Measurements from ENCODE around the gene PIEZO2.
"Not testable (repeated sequence)": the region's sequence is repeated elsewhere in the genome, so short reads cannot be mapped to it uniquely, and the experiment has no call there.

PIEZO2 gene

DNA sequence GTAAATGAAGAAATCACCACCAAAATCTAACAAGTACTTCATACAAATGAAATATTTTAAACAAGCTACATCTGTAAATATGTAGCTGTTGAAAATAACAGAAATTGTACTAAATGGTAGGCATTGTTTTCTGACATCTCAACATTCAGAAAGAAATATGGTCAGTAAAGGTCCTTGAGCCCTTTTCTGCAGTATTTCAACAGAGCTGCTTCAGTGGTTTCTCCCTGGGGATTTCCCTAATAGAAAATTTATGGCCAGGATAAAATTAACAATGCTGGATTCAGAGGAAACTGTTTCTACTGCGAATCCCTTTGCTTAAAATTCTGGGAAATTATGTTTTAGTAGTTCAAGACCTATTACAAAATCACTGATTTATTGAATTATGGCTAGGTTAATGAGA is 256.6 kb downstream of the PIEZO2 start:
- DNase-seq = peak; percentile 12

DNA sequence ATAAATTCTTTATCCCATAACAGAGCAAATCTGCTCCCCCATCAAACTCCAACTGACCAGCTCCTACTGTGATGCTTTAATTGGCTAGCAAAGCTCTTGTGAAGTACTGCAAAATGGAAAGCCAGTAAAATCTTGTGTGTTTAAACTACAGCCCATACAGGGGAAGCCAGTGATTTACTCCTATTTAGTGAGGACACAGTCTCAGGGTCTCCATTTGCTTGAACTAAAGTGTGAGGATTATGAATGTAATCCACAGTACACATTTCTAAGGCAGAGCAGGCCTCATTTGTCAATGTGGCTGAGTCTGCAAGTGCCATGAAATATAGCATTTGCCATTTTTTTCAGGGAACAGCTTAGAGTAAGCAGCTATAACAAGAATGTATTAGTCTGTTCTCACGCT is 259.3 kb downstream of the PIEZO2 start:
- no peak for DNase-seq

GRCh38 chr18:10878703-10879102 is 270.7 kb downstream of the PIEZO2 start:
- no peak for DNase-seq

DNA sequence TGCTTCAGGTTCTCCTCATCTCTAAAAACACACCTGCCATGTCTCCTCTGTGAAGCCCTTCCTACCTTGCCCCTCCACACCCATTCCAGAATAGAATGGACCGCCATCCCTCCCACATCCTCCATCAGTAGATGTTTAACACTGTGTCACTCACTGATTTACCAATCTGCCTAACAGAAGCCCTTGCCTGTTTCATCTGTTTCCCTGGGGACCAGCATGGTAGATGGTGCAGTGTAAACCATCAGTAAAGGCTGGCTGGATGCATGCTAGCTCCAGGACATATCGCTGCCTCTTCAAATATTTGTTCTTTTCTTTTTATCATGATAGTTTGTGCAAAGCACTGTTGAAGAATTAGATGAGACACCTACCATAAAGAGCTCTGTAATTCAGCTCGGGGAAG is 271.4 kb downstream of the PIEZO2 start:
- DNase-seq = no peak

GRCh38 chr18:10875811-10876210 is 273.6 kb downstream of the PIEZO2 start:
- DNase-seq = no peak

DNA sequence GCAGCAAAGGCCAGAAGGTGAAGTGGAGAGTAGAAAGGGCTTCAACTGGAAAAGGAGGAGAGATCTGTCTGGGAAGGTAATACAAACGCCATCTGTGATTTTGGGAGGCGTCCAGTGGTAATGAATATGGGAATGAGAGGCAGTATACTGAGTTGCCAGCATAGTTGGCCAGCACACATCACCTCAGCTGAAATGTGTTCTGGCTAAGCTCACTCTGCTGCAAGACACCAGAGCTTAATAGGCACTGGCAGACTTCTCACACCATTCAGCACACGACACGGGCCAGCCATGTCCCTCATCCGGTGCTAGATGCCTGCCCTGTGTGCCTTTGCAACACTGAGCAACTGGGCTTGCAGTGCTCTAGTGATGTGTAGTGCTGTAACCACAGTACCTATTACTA is 277.1 kb downstream of the PIEZO2 start:
- no peak for DNase-seq

DNA sequence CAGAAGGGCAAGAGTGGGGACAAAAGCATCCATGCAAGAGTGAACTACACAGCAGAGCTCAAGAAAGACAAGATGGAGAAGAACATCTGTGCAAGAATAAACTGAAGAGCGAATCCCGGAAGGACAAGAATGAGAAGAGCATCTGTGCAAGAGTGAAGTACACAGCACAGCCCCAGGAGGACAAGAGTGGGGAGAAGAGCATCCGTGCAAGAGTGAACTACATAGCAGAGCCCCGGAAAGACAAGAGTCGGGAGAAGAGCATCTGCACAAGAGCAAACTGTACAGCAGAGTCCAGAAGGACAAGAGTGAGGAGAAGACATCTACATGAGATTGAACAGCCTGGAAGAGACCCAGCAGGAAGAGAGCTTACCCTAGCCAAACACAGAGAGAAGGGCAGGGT is 284.6 kb downstream of the PIEZO2 start:
- no peak for DNase-seq

- no peak for DNase-seq
Observed at GRCh38 chr18:10863026-10863425, 286.3 kb downstream of the PIEZO2 start.

DNA sequence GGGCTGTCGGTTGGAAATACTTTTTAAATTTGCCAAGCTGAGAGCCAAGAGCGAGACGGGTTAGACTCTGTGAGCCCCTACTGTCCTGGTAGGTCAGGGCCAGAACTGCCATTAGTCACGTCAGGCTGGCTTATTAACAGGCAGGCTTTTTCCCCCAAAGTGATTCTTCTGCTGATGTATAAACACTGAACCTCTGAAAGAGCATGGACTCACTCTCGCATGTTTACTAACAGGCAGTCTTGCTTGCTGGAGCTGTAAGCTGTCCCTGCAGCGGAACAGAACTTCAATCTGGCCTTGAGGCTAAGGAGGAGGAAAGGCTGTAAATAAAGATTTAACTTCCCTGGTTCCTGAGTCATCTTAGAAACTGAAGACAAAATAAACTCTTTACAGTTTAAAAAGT is 288.4 kb downstream of the PIEZO2 start:
- DNase-seq = no peak

DNA sequence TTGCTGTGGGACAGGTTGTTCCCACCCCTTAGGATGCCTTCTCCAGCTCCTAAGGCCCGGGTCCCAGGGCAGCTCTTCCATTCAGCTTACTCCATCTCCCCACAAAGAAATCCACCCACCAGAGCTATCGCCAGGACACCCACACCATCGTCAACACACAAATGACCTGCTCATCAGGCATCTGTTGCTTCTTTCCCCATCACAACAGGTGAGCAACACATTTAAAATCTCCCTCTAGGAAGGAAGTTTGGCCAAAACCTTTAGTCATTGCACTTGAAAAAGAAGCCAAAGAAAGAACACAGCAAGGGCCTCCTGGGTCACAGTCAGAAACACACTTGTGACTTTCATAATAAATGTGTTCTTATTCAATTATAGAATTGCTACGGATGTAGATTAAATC is 289.0 kb downstream of the PIEZO2 start:
- no peak for DNase-seq

GRCh38 chr18:10858477-10858876 is 290.9 kb downstream of the PIEZO2 start:
- no peak for DNase-seq

GRCh38 chr18:10856132-10856531 is 293.2 kb downstream of the PIEZO2 start:
- no peak for DNase-seq

DNA sequence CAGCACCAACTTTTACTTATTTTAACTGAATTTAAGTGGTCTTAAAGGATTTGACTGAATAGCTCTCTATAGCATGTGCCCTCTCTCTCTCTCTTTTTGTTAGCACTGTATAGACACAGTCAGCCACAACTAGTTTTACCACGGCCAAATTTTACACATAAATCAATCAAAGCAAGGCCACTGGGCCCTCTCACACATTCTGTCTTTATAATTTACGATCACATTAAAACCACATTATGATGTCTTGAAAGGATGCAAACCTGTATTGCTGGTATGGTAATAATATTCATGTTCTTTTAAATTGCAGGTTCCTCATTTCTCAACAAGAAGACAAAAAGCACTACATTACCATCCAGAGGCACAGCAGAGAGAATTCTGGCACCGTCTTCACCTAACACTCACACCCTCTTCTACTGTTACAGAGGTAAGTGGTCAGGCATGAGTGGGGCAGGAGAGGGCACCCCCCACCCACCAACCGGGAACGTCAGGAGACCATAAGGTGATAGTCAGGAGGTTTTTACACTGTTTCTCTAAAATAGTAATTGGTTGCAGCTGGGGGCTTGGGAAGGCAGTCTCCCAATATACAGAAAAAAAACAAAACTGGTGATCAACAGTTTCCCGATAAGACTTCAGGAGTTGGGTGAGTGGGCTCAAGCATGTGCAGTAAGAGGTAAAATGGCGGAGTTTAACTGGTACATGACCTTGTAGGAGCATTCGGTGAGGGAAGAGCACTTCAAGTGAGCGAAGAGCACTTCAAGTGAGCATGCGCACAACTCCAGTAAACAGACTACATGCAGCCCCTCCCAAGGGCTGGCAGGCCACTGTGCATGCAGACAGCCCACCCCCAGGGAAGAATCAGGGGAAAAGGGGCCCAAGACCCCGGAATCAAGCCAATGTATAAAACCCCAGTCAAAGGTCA is 296.7 kb downstream of the PIEZO2 start:
- no peak for DNase-seq

DNA sequence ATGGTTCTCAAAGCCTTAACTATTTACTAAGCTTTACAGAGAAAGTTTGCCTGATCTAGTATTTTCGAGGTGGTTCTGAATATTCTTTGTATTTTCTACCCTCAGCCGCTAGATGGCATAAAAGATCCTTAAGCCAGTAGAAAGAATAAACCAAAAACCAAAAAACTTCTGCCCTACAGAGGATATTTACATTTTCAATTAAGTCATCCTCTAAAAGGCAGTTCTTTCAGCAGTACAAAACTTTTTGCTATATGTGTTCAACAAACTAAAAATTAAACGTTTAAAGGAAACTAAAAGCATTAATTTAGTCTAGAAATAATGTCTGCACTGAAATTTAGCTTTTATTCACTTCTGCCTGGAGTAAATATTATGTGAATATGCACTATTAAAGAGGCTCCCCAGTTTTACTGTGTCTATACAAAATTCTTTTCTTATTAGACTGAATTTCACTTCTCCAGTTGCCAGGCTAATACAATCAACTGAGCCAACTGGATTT is 297.5 kb downstream of the PIEZO2 start:
- no peak for DNase-seq

- DNase-seq = no peak
Observed at GRCh38 chr18:10850840-10851239, 298.5 kb downstream of the PIEZO2 start.

GRCh38 chr18:10850216-10850615 is 299.2 kb downstream of the PIEZO2 start:
- DNase-seq = no peak

DNA sequence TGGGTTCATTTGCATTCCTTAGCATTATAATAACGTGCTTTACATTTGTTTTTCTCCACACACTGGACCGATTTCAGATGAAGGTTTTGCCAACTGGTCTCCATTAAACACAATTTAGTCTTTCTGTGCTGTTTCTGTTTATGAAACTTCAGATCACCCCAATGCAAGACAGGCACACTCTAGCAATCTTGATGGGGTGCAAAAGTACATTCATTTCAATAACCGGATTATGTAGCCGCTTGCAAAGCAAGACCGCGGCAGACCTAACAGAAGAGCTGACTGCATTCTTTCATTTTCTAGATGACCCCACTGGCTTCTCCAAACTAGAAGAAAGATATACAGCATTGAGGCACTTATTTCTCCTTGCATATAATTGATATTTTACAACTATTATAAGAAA is 301.5 kb downstream of the PIEZO2 start:
- no peak for DNase-seq

GRCh38 chr18:10847408-10847790 is 302.0 kb downstream of the PIEZO2 start:
- no peak for DNase-seq

DNA sequence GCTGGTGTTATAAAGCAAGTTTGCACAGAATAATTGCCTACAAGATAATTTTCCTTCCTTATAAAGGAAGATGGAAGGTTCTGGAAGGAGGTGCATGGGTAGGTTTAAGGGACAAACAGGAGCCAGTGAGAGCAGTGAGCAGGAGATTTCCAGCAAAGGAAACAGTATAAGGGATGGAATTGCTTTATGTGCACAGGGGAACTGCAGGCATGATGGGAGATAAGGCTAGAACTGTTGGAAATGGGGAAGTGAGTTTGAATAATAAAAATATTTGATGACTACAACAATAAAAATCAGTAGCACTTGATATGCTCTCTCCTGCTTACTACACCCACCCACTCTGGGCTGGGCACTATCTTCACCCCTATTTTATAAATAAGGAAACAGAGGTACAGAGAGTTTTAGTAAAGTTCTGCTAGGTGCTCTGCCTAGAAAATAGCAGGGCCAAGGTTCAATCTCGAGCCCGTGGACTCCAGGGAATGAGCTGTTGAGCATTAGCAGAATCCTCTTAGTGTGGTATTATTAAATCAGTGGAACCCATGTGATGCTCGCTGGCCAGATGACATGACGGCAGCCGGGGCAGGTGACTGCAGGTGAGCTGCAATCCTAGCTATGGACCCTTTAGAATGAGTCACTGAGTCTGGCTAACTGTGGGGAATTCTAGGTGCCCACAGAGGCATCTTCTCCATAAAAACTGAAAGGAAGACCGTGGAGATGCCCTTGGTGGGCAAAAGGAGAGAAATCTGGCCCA is 302.5 kb downstream of the PIEZO2 start:
- no peak for DNase-seq

DNA sequence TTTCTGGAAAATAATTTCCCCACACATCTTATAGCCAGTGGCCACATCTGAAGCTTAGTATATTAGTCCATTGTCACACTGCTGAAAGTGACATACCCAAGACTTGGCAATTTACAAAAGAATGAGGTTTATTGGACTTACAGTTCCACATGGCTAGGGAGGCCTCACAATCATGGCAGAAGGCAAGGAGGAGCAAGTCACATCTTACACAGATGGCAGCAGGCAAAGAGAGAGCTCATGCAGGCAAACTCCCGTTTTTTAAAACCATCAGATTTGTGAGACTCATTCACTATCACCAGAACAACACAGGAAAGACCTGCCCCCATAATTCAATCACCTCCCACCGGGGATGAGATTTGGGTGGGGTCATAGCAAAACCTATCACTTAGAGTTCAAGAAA is 303.3 kb downstream of the PIEZO2 start:
- not testable (repeated sequence) for DNase-seq

DNA sequence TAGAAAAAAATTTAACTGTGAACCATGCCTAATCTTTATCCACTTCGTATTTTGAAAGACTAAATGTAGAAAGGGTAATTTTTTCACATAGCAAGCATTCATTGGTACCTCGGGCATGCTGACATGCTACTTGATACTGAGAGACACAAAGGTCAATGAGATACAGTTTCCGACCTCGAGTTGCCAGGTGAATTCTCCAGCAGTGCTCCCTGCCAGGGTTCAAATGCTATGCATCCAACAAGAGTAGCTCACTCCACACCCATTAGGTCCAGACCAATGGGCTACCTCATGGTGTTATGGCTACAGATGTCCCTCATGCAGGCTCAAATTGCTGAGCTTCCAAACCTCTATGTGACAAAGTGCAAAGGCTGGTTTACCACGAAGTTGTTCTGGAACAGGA is 305.8 kb downstream of the PIEZO2 start:
- no peak for DNase-seq

DNA sequence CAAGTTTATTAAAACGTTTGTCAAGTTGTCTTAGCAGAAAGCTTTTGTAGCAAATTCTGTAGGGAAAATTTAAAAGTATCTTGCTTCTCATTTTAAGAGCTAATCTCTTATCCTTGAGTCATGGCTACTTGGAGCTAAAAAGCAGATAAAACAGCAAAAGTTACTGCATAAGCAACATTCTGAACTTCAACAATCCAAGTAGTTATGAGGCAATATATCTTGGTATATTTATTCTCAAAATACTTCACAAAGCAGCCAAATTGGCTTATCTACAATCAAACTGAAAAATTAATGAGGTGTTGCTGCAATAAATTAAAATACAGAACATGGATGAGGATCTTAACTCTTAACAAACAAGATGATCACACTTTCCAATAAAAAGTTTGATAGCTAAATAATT is 306.5 kb downstream of the PIEZO2 start:
- no peak for DNase-seq

GRCh38 chr18:10842371-10842770 is 307.0 kb downstream of the PIEZO2 start:
- DNase-seq = no peak

GRCh38 chr18:10841203-10841602 is 308.2 kb downstream of the PIEZO2 start:
- DNase-seq = no peak

All from right kidney (tissue), 1 donor.